Lower lobe of right lung (tissue), 2 donors: ENCODE results near the gene CTNND1. TPM values are rescaled to one million over a fixed set of nuclear protein-coding genes. Genes with fewer than 3 reads are reported as not detected.
"Not testable (repeated sequence)": the region's sequence is repeated elsewhere in the genome, so short reads cannot be mapped to it uniquely, and the experiment has no call there.

Experiments
- ATAC-seq, 2 donors: fragments of 200-7000 bp; cut with Tn5 transposase; one replicate each; pipeline ENCODE4 v1.9.1; 2020 to 2022; ENCODE audit warnings: mild to moderate bottlenecking in 2 of 2, moderate library complexity in 2 of 2
- DNase-seq: peaks from one replicate; pipeline ENCODE4 v3.0.0-alpha.2; 2020
- H3K27ac ChIP-seq: fragments of 200-600 bp; one replicate; pipeline ENCODE4 v1.8.0; 2022
- H3K27me3 ChIP-seq: fragments of 200-600 bp; one replicate; pipeline ENCODE4 v1.8.0; 2022; ENCODE audit warnings: low read depth
- H3K36me3 ChIP-seq: fragments of 200-600 bp; one replicate; pipeline ENCODE4 v1.8.0; 2022; ENCODE audit warnings: mild to moderate bottlenecking
- H3K4me1 ChIP-seq: fragments of 200-600 bp; one replicate; pipeline ENCODE4 v1.8.0; 2022
- H3K4me3 ChIP-seq: fragments of 200-600 bp; one replicate; pipeline ENCODE4 v1.8.0; 2022; ENCODE audit warnings: mild to moderate bottlenecking
- H3K9me3 ChIP-seq: fragments of 200-600 bp; one replicate; pipeline ENCODE4 v1.8.0; 2022
- intact Hi-C: fragments of 100-400 bp; cut with DNase I; formaldehyde crosslinking; loops from one replicate; pipeline ENCODE4 v1.11.0; 2022
- total RNA-seq: library from RNA; stranded (reverse); fragmentation: NEBNext Ultra II Directional; extraction: Animal tissue kit (Norgen Biotek cat#: 25700); gene quantifications from one replicate; pipeline ENCODE4 v1.2.1, GENCODE V29; 2021
- TF ChIP-seq, protein P1 (sequence below): fragments of 200-600 bp; IDR thresholded peaks from one replicate; pipeline ENCODE4 v1.8.0; 2022; ENCODE audit warnings: antibody characterized with exemption, mild to moderate bottlenecking
- donor health status: DM: no; HTN: yes; CAD: no; lungs with severe emphysema.

CTNND1 gene
- total RNA-seq, 1 donor from 2014 or later = 226 TPM

DNA sequence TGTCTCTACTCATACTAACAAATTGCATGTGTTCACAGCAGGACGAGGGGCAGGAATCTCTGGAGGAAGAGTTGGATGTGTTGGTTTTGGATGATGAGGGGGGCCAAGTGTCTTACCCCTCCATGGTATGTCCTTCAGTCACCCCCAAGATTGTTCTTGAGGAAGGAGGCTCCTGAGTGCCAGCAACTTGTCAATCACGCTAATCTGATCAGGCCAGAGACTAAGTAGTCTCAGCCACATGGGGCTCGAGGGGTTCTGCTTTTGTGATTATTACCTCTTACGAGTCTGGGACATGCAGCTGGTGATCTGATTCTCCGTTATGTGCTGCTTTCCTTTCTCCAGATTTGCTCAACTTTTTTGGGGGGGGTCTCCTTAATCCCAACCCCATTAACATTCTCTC lies 54.3 kb downstream of the CTNND1 start:
- peaks cover 72% of the 10 kb centered on the region for H3K36me3 ChIP-seq
- intact Hi-C loops = no loop called here

DNA sequence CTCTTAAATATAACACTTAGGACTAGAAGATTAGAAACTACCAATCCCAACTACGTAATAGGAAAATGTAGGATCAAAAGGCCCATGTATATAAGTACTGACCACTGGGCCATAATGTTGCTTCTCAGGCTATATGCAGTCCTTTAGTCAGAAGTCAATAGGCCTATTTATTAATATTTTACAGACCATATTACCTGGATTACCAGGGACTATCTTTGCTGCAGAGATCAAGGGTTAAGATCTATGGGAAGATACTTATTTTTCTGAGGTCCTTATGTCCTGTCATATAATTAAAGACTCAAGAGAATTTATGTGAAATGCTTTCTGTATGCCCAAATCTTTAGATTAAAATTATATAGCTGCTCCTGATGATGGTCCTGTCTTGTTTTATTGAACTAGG lies 57.2 kb downstream of the CTNND1 start:
- DNase-seq (no peak), ATAC-seq (no peak)
- H3K4me1 ChIP-seq = peaks cover 6% of the 10 kb centered on the region
- intact Hi-C loops = no loop called here
- no peak overlapping the region for H3K27ac ChIP-seq
- TF ChIP-seq, protein P1, sequence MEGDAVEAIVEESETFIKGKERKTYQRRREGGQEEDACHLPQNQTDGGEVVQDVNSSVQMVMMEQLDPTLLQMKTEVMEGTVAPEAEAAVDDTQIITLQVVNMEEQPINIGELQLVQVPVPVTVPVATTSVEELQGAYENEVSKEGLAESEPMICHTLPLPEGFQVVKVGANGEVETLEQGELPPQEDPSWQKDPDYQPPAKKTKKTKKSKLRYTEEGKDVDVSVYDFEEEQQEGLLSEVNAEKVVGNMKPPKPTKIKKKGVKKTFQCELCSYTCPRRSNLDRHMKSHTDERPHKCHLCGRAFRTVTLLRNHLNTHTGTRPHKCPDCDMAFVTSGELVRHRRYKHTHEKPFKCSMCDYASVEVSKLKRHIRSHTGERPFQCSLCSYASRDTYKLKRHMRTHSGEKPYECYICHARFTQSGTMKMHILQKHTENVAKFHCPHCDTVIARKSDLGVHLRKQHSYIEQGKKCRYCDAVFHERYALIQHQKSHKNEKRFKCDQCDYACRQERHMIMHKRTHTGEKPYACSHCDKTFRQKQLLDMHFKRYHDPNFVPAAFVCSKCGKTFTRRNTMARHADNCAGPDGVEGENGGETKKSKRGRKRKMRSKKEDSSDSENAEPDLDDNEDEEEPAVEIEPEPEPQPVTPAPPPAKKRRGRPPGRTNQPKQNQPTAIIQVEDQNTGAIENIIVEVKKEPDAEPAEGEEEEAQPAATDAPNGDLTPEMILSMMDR = no peak
- no peaks in the 10 kb centered on the region for H3K9me3 ChIP-seq
- no peak overlapping the region for H3K4me3 ChIP-seq
- no peaks in the 10 kb centered on the region for H3K27me3 ChIP-seq
- peaks cover 43% of the 10 kb centered on the region for H3K36me3 ChIP-seq

More for the DNA sequence above, 54.3 kb downstream of the CTNND1 start:
- no peak for ATAC-seq
- Histone ChIP-seq H3K9me3 (no peaks in the 10 kb centered on the region), H3K27ac (no peak overlapping the region), H3K4me3 (no peak overlapping the region), H3K27me3 (no peaks in the 10 kb centered on the region), H3K4me1 (peaks cover 6% of the 10 kb centered on the region)
- no peak for DNase-seq
- TF ChIP-seq, protein P1 = no peak

DNA sequence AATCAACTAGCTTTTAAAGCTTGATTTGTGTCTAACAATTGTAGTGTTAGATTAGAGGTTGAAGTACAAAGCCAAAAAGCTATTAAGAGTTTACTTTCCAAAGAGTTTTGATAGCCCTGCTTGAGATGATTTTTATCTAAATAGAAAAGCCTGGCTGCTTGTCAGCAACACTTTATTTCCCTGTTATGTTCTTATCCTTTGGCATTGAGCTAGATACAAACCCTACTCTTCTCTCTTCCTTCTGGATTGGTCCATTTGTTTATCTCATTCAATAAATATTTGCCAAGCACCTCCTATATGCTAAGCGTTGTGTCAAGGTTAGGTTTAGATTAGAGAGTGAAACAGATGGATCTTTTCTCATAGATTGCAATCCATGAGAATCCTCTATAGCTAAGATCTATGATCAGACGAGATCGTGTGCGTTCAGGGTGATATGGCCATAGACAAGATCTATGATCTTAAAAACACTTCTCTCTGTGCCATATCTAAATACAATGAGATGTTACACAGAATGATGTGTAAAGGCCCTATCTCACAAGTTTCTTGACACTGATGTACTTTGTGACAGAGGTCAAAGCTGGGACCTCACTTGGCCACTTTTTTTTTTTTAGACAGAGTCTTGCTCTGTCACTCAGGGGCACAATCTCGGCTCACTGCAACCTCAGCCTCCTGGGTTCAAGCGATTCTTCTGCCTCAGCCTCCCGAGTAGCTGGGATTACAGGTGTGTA lies 57.8 kb downstream of the CTNND1 start:
- no peak for DNase-seq
- Histone ChIP-seq H3K4me3 (no peak overlapping the region), H3K9me3 (no peaks in the 10 kb centered on the region), H3K4me1 (peaks cover 6% of the 10 kb centered on the region), H3K27me3 (no peaks in the 10 kb centered on the region), H3K27ac (no peak overlapping the region), H3K36me3 (peaks cover 37% of the 10 kb centered on the region)
- ATAC-seq = peak in 1 of 2 donors; percentile 13
- intact Hi-C loops = no loop called here
- TF ChIP-seq, protein P1 = no peak

DNA sequence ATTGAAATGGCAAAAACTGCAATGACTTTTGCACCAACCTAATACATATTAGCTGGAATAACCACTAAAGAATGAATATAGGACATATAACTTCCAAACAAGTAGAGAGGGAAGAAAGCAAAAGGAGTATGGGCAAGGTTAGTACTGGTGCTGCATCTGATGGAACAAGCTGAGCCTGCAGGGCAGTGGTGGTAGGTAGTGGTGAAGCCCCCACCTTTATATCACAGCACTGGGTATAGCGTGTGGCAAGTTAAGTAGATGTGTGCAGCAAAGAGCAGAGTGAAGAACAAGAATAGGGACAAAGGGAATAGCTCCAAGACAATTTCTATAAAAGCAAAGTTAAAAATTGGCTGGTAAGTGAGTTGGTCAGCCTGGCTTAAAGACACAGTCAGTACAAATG lies 62.3 kb downstream of the CTNND1 start:
- DNase-seq = no peak
- TF ChIP-seq, protein P1 = no peak
- ATAC-seq = no peak
- H3K4me3 ChIP-seq = no peak overlapping the region
- intact Hi-C loops = no loop called here
- no peak overlapping the region for H3K27ac ChIP-seq
- H3K27me3 ChIP-seq = no peaks in the 10 kb centered on the region
- no peaks in the 10 kb centered on the region for H3K36me3 ChIP-seq
- H3K9me3 ChIP-seq = no peaks in the 10 kb centered on the region
- H3K4me1 ChIP-seq = peaks cover 4% of the 10 kb centered on the region

DNA sequence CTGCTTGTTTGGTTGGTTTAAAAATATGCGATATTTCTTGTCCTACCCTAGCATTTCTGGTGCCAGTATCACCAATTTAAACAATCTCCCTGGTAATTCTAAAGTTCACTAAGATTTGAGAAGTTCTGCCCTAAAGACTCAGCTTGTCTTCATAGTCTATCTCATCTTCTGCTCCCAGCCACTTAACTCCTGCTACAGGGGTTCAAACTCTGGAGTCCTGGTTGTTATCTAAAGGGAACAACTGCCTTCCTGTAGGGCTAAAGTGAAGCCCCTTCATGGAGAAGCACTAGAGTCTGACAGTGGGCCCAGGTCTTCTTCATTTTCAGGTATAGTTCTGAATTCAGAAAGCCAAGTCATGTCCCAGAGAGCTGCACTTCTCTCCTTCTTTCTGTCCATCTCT lies 73.2 kb downstream of the CTNND1 start:
- DNase-seq (no peak), ATAC-seq (no peak)
- no peak overlapping the region for H3K27ac ChIP-seq
- H3K4me1 ChIP-seq = no peaks in the 10 kb centered on the region
- no peaks in the 10 kb centered on the region for H3K9me3 ChIP-seq
- H3K36me3 ChIP-seq = no peaks in the 10 kb centered on the region
- intact Hi-C loops = no loop called here
- no peak overlapping the region for H3K4me3 ChIP-seq
- TF ChIP-seq, protein P1 = no peak
- no peaks in the 10 kb centered on the region for H3K27me3 ChIP-seq

DNA sequence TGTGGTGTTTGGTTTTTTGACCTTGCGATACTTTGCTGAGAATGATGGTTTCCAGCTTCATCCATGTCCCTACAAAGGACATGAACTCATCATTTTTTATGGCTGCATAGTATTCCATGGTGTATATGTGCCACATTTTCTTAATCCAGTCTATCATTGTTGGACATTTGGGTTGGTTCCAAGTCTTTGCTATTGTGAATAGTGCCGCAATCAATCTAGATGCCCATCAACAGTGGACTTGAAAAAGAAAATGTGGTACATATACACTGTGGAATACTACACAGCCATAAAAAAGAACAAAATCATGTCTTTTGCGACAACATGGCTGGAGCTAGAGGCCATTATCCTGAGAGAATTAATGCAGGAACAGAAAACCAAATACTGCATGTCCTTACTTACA lies 77.0 kb downstream of the CTNND1 start:
- DNase-seq = not testable (repeated sequence)

More for the DNA sequence above, 77.0 kb downstream of the CTNND1 start:
- H3K4me3 ChIP-seq, intact Hi-C loops, ATAC-seq, H3K27me3 ChIP-seq, H3K9me3 ChIP-seq, H3K36me3 ChIP-seq, H3K27ac ChIP-seq, H3K4me1 ChIP-seq: not testable (repeated sequence)
